Parathyroid adenoma (tissue), 2 donors: ENCODE data around the gene DKK3.

Source experiments
- H2AFZ ChIP-seq: fragments of 300-600 bp; sonication (generic); one replicate; pipeline ENCODE4 v1.7.0; 2017; ENCODE audit warnings: antibody characterized with exemption, mild to moderate bottlenecking
- H3K27ac ChIP-seq: fragments of 300-600 bp; sonication (generic); one replicate; pipeline ENCODE4 v1.7.0; 2017
- H3K27me3 ChIP-seq: fragments of 300-600 bp; sonication (generic); one replicate; pipeline ENCODE4 v1.7.0; 2017; ENCODE audit warnings: low read length; ENCODE audit not compliant: control insufficient read depth, insufficient read depth
- H3K36me3 ChIP-seq: fragments of 300-600 bp; sonication (generic); one replicate; pipeline ENCODE4 v1.7.0; 2017; ENCODE audit warnings: low read length; ENCODE audit not compliant: control insufficient read depth, insufficient read depth
- H3K4me1 ChIP-seq: fragments of 300-600 bp; sonication (generic); one replicate; pipeline ENCODE4 v1.7.0; 2017; ENCODE audit warnings: control low read depth
- H3K4me2 ChIP-seq: fragments of 300-600 bp; sonication (generic); one replicate; pipeline ENCODE4 v1.7.0; 2017; ENCODE audit warnings: low read length
- H3K4me3 ChIP-seq: fragments of 300-600 bp; sonication (generic); one replicate; pipeline ENCODE4 v1.7.0; 2017; ENCODE audit warnings: low read depth, low read length
- H3K79me2 ChIP-seq: fragments of 300-600 bp; sonication (generic); one replicate; pipeline ENCODE4 v1.7.0; 2017; ENCODE audit warnings: control low read depth
- H3K9ac ChIP-seq: fragments of 300-600 bp; sonication (generic); one replicate; pipeline ENCODE4 v1.7.0; 2017; ENCODE audit warnings: mild to moderate bottlenecking
- H3K9me3 ChIP-seq: fragments of 300-600 bp; sonication (generic); one replicate; pipeline ENCODE4 v1.7.0; 2017; ENCODE audit warnings: low read length; ENCODE audit not compliant: control insufficient read depth
- TF ChIP-seq, protein P1 (sequence below): fragments of 300-600 bp; sonication (generic); IDR thresholded peaks from one replicate; pipeline ENCODE4 v1.7.0; 2017; ENCODE audit warnings: antibody characterized with exemption, mild to moderate bottlenecking
- donor health status: primary hyperparathyroidism.

Gene DKK3

DNA sequence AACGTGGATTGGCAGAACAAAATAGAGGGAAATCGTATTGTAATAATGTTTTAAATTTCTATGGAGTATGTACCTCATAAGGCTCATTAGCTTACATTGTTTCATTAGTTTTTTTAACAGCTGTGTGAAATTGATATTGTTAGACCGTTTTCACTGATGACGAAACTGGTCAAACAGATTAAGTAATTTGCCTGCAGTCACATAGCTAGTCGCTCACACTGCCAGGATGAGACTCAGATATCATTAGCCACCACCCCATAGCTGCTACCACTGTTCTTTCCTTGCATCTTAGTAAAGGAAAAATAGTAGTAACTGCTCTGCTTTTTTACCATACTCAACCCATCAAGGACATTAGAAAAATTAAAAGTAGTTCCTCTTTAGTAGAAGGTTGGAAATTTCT lies 64.0 kb downstream of the DKK3 start:
- H3K9ac ChIP-seq, result no peak overlapping the region
- TF ChIP-seq, protein P1, sequence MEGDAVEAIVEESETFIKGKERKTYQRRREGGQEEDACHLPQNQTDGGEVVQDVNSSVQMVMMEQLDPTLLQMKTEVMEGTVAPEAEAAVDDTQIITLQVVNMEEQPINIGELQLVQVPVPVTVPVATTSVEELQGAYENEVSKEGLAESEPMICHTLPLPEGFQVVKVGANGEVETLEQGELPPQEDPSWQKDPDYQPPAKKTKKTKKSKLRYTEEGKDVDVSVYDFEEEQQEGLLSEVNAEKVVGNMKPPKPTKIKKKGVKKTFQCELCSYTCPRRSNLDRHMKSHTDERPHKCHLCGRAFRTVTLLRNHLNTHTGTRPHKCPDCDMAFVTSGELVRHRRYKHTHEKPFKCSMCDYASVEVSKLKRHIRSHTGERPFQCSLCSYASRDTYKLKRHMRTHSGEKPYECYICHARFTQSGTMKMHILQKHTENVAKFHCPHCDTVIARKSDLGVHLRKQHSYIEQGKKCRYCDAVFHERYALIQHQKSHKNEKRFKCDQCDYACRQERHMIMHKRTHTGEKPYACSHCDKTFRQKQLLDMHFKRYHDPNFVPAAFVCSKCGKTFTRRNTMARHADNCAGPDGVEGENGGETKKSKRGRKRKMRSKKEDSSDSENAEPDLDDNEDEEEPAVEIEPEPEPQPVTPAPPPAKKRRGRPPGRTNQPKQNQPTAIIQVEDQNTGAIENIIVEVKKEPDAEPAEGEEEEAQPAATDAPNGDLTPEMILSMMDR, result no peak
- H3K36me3 ChIP-seq, result no peaks in the 10 kb centered on the region
- no peak overlapping the region for H3K4me3 ChIP-seq
- no peaks in the 10 kb centered on the region for H3K4me1 ChIP-seq
- no peaks in the 10 kb centered on the region for H3K9me3 ChIP-seq
- no peaks in the 10 kb centered on the region for H3K27me3 ChIP-seq
- H3K4me2 ChIP-seq, result no peak overlapping the region
- no peak overlapping the region for H3K27ac ChIP-seq
- no peak overlapping the region for H2AFZ ChIP-seq
- no peaks in the 10 kb centered on the region for H3K79me2 ChIP-seq

DNA sequence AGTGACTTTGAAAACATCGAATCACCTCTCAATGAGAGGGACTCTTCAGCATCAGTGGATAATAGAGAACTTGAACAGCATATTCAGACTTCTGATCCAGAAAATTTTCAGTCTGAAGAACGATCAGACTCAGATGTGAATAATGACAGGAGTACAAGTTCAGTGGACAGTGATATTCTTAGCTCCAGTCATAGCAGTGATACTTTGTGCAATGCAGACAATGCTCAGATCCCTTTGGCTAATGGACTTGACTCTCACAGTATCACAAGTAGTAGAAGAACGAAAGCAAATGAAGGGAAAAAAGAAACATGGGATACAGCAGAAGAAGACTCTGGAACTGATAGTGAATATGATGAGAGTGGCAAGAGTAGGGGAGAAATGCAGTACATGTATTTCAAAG lies 65.8 kb downstream of the DKK3 start:
- no peaks in the 10 kb centered on the region for H3K36me3 ChIP-seq

DNA sequence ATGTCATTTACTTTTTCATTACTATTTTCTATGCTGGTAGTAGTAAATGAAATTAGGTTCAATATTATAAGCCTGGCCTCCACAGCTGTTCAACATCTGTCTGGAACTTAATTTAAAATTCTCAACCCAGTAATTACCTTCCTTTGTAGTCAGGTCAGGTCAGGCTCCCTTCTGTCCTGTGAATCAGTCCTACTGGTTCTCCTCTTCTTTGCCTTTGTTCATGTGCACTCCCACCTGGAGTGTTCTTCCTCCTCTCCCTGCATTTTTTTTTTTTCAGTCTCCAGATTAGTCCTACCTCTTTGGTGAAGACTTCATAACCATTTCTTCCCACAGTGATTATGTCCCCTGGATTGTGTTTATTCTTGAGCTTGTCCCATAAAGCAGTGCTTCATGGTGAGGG lies 67.9 kb downstream of the DKK3 start:
- H3K4me2 ChIP-seq, result no peak overlapping the region
- H2AFZ ChIP-seq, result no peak overlapping the region
- H3K4me3 ChIP-seq, result no peak overlapping the region
- H3K9ac ChIP-seq, result no peak overlapping the region
- TF ChIP-seq, protein P1, result no peak
- H3K27ac ChIP-seq, result no peak overlapping the region
- H3K79me2 ChIP-seq, result no peaks in the 10 kb centered on the region
- H3K36me3 ChIP-seq, result no peaks in the 10 kb centered on the region
- no peaks in the 10 kb centered on the region for H3K4me1 ChIP-seq
- H3K27me3 ChIP-seq, result no peaks in the 10 kb centered on the region
- H3K9me3 ChIP-seq, result no peaks in the 10 kb centered on the region

More for the DNA sequence above, 65.8 kb downstream of the DKK3 start:
- H3K27me3 ChIP-seq, result no peaks in the 10 kb centered on the region
- no peaks in the 10 kb centered on the region for H3K79me2 ChIP-seq
- no peaks in the 10 kb centered on the region for H3K9me3 ChIP-seq
- H3K4me1 ChIP-seq, result no peaks in the 10 kb centered on the region
- H3K4me2 ChIP-seq, result no peak overlapping the region
- no peak overlapping the region for H3K4me3 ChIP-seq
- no peak overlapping the region for H2AFZ ChIP-seq
- no peak overlapping the region for H3K27ac ChIP-seq
- H3K9ac ChIP-seq, result no peak overlapping the region
- TF ChIP-seq, protein P1, result no peak

DNA sequence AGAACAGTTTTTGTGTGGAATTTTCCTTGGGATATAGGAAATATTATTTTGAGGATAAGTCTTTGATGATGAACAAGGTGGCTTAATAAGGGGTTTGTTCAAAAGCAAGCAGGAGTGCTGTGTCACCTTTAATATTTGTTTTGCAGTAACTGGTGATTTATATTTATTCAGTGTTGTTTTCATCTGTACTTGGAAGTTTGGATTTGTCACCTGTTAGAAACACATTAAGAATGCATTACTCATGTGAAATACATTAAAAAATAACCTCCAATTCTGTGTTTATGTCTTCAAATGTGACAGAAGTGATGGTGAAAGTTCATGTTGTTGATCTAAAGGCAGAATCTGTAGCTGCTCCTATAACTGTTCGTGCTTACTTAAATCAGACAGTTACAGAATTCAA lies 70.5 kb downstream of the DKK3 start:
- TF ChIP-seq, protein P1, result no peak
- Histone ChIP-seq H3K27ac (no peak overlapping the region), H3K9me3 (no peaks in the 10 kb centered on the region), H3K4me2 (no peak overlapping the region), H3K36me3 (no peaks in the 10 kb centered on the region), H3K27me3 (no peaks in the 10 kb centered on the region), H3K4me1 (no peaks in the 10 kb centered on the region), H3K79me2 (no peaks in the 10 kb centered on the region), H3K4me3 (no peak overlapping the region), H2AFZ (no peak overlapping the region), H3K9ac (no peak overlapping the region)

DNA sequence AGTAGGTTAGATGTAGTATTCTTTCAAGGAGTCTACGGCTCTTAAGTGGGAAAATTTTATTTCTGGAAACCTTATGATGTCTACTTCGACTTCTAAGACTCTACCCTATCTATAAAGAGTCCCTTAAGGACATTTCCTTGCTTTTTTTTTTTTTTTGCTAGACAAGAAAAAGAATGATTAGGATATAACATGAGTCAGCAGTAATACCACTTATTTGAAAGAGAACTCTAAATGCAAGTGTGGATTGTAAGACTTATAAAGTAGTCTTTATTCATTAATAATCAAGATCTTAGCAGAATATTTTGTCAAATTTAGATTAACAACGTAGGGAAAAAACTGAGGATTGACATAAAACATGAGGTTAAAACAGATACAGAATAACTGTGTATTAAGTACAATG lies 71.0 kb downstream of the DKK3 start:
- no peak overlapping the region for H3K9ac ChIP-seq
- TF ChIP-seq, protein P1, result no peak
- H3K79me2 ChIP-seq, result no peaks in the 10 kb centered on the region
- H3K4me3 ChIP-seq, result no peak overlapping the region
- no peak overlapping the region for H3K4me2 ChIP-seq
- H3K4me1 ChIP-seq, result no peaks in the 10 kb centered on the region
- H3K9me3 ChIP-seq, result no peaks in the 10 kb centered on the region
- no peaks in the 10 kb centered on the region for H3K27me3 ChIP-seq
- H2AFZ ChIP-seq, result no peak overlapping the region
- H3K36me3 ChIP-seq, result no peaks in the 10 kb centered on the region
- no peak overlapping the region for H3K27ac ChIP-seq
